G401 (cell line): ENCODE measurements around the gene GJA5. TPM values are rescaled to one million over a fixed set of nuclear protein-coding genes. Genes with fewer than 3 reads are reported as not detected.
"Not testable (repeated sequence)": the region's sequence is repeated elsewhere in the genome, so short reads cannot be mapped to it uniquely, and the experiment has no call there.

Experiments
- DNase-seq: peaks from one replicate; pipeline ENCODE4 v3.0.0-alpha.2; 2015; ENCODE audit warnings: low spot score
- in situ Hi-C: cut with HindIII; loops from 2 replicates; pipeline ENCODE4 v1.10.0; 2016; ENCODE audit warnings: low sequenced_read_pairs, mixed read lengths
- total RNA-seq: library from RNA; depleted of rRNA; stranded (reverse); fragments of >200 nt; shearing (Covaris generic); gene quantifications from 2 replicates; pipeline ENCODE4 v1.2.3, GENCODE V29; 2014

Gene GJA5
- total RNA-seq, 1 experiment from 2014 or later: not detected

DNA sequence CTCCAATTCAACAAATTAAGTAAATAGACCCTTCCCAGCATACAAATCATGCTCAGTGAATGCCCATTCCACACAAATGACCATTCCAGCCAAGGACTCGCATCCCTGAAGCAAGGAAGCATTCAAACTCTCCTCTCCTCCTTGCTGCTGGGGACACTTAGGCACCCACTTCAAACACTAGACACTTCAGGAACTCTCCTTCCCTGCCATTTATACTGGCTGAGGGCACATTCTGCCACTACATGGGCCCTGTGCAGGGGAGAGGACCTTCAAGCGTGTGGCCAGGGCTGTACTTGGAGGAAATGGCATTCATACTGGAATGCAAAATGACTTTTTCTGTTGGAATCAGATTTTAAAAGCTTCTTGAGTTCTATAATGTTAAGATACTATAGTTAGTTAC is 22.3 kb downstream of the GJA5 start:
- no peak for DNase-seq
- in situ Hi-C loops: no loop called here

GRCh38 chr1:147736883-147737282 is 23.5 kb downstream of the GJA5 start:
- in situ Hi-C loops: no loop called here
- no peak for DNase-seq

- in situ Hi-C loops: no loop called here
- DNase-seq: no peak
These were observed 25.0 kb downstream of the GJA5 start for GRCh38 chr1:147735423-147735822.

GRCh38 chr1:147734291-147734841 is 26.0 kb downstream of the GJA5 start:
- DNase-seq, in situ Hi-C loops: not testable (repeated sequence)

- DNase-seq: no peak
- in situ Hi-C loops: no loop called here
These were observed 31.1 kb downstream of the GJA5 start for GRCh38 chr1:147729315-147729714.

DNA sequence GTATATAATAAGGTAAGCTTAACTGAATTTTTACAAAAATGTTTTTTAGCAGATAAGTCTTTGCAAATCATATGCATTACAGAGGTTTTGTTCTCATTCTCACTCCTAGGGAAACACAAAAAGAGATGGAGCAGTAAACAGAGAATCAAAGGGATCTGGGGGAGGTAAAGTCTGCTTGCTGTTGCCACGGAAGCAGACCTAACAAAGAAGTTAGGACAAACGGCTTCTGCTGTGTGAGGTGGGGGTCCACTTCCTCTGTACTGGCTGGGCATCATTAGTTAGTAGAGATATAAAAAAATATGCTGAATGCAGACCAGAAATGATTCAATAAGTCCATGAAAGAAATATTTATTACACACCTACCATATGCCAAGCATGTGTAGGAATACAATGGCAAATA is 34.2 kb downstream of the GJA5 start:
- no peak for DNase-seq
- in situ Hi-C loops: no loop called here

DNA sequence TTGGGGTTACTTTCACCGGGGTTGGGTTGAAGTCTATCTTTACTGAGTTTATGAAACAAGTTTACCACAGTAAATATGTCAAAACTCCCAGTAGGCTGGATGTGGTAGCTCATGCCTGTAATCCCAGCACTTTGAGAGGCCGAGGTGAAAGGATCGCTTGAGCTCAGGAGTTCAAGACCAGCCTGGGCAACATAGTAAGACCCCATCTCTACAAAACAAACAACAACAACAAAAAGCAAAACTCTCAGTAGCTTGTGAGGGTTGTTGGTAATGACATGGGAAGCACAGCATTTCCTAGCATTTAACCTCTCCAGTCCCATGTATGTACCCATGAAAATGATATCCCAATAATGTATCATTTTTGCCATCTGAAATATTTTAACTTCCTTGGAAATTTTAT is 34.7 kb downstream of the GJA5 start:
- DNase-seq: no peak
- in situ Hi-C loops: no loop called here

DNA sequence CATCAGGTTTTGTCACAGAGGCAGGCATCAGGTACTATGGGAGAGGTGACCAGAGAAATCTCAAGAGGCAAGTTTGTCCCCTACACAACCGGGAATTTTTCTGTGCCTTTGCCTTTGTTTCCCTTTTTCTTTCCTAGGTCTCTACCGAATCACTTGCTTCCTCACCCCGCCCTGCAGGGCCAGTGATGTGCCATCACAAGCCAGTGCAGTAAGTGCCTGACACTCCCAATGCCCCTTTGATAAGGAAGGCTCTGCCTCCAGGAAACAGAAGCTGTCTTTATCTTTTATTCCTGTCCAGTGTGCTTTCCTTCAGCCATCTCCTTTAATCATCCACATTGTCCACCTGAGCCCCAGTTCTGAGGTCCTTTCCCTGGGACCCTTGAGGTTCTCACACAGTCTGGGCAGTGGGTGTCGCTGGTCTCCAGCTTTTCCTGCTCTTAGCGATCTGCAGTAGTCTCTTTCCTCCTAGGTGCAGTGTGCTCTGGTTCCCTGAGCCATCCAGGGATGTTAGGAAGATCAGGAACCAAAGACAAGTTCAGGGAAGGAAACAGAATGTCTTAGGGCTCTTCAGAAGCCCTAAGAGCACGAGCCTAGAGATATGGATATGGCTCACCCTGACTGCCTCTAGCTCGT is 36.6 kb downstream of the GJA5 start:
- peak; percentile 14 for DNase-seq

GRCh38 chr1:147722124-147722523 is 38.3 kb downstream of the GJA5 start:
- no peak for DNase-seq
- in situ Hi-C loops: no loop called here

More for the DNA sequence above, 36.6 kb downstream of the GJA5 start:
- in situ Hi-C loops: no loop called here

DNA sequence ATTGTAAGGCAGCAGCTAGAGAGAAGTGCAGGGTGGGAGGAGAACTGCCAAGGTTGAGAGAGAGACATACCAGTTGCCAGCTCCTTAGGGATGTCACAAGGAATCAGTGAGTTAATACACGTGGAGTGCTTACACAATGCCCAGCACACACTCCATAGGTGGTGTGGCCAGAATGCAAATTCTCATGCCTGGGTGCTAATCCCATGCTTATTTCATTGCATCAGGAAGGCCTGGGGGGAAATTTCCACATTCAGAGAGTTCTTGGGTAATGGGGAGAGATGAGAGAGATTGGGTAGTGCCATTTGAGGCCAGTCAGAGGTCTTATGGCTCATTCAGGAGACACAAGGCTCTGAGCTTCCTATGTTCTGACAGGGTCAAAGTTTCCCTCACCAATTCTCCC is 38.7 kb downstream of the GJA5 start:
- in situ Hi-C loops: no loop called here
- no peak for DNase-seq

- in situ Hi-C loops: no loop called here
- no peak for DNase-seq
These were observed 39.8 kb downstream of the GJA5 start for GRCh38 chr1:147720557-147720956.

DNA sequence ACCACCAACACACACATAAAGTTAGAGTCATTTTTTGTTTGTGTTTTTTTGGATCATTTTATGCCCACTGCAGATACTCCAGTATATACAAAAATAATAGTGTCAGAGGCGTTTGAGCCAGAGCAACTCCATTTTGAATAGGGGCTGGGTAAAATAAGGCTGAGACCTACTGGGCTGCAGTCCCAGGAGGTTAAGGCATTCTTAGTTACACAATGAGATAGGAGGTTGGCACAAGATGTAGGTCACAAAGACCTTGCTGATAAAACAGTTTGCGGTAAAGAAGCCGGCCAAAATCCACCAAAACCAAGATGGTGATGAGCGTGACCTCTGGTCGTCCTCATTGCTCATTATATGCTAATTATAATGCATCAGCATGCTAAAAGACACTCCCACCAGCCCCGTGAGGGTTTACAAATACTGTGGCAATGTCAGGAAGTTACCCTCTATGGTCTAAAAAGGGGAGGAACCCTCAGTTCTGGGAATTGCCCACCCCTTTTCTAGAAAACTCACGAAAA is 40.6 kb downstream of the GJA5 start:
- in situ Hi-C loops: no loop called here
- no peak for DNase-seq

GRCh38 chr1:147719029-147719698 is 41.2 kb downstream of the GJA5 start:
- no peak for DNase-seq
- in situ Hi-C loops: no loop called here

DNA sequence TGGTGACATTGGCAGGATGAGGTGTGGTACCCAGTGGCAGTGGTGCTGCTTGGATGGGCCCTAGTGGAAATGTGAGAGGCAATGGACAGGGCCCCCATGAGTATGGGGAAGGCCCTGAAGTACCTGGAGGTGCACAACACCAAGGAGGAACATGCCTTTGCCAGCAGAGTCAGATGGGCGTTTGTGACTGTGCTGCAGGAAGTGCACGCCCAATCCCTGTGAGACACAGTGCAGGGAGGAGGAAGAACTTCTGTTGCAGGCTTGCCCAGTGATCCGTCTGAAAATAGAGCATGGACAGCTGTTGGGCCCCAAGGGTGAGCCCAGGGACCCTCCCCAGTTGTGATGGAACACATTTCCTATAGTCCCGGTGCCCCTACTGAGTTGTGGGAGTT is 42.7 kb downstream of the GJA5 start:
- no peak for DNase-seq
- in situ Hi-C loops: no loop called here

DNA sequence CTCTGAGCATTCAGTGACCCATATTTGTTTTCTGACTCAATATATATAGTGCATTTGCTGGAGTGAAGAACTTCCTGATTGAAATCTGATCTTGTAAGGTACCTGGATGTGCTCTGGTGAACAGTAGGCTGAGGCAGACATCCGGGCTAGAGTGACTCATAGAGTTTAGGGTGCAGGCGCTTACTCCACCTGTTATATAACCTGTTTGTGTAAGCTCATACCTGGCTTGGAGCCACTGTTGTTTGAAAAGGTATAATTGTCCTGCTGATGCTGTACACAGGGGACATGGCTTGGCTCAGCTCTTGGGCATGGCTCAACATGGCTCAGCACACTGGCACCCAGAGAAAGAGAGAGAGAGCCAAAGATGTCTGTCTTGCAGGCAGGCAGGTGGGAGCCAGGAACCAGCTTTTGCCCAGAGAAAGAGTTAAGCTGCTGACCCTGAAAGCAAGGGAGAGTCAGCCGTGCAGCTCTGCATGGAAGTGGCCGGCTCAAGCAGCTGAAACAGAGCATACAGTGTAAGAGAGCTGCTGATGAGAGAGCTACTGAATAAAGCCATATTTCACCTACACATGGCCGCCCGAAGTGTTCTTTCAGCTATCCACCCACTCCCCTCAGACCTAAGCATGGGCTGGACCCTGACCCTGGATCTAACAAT is 43.2 kb downstream of the GJA5 start:
- in situ Hi-C loops: no loop called here
- DNase-seq: no peak

GRCh38 chr1:147712605-147713004 is 47.8 kb downstream of the GJA5 start:
- in situ Hi-C loops: no loop called here

More at GRCh38 chr1:147712605-147713004, 47.8 kb downstream of the GJA5 start:
- DNase-seq: no peak
